DMS153 (cell line): ENCODE measurements around the gene SELENOV.
A peak's percentile ranks its signal among the peaks of the same experiment; 100 is the strongest.
"Not testable (repeated sequence)": the region's sequence is repeated elsewhere in the genome, so short reads cannot be mapped to it uniquely, and the experiment has no call there.

Source experiments
- DNase-seq: peaks from one replicate; lab custom pipeline; 2025; lab: John Stamatoyannopoulos, UW

The SELENOV gene, protein sequence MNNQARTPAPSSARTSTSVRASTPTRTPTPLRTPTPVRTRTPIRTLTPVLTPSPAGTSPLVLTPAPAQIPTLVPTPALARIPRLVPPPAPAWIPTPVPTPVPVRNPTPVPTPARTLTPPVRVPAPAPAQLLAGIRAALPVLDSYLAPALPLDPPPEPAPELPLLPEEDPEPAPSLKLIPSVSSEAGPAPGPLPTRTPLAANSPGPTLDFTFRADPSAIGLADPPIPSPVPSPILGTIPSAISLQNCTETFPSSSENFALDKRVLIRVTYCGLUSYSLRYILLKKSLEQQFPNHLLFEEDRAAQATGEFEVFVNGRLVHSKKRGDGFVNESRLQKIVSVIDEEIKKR

GRCh38 chr19:39514840-39515550 lies at the start of gene SELENOV:
Gene SELENOV, plus strand, starts transcription at chr19:39515139. Its CDS starts 74 bp downstream, at chr19:39515213.
- no peak for DNase-seq

GRCh38 chr19:39465956-39466747 lies 48.8 kb upstream of the SELENOV start:
- DNase-seq = no peak

DNA sequence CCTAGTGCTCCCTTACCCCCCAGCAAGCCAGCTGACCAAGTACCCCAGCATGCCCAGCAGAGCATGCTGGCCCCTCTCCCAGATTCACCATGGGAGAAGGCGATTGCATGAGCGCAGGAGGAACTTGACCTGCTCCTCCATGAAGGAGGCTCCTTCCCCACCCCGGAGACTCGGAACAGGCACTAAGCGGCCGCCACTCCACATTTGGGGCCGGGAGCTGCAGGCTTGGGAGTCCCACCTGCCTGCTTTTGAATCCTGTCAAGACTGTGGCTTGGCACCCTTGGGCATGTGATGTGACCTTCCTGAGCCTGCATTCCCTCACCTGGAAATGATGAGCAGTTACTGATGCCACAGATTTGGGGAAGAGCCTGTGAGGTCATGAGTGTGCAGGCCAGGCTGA lies 47.0 kb upstream of the SELENOV start:
- no peak for DNase-seq

DNA sequence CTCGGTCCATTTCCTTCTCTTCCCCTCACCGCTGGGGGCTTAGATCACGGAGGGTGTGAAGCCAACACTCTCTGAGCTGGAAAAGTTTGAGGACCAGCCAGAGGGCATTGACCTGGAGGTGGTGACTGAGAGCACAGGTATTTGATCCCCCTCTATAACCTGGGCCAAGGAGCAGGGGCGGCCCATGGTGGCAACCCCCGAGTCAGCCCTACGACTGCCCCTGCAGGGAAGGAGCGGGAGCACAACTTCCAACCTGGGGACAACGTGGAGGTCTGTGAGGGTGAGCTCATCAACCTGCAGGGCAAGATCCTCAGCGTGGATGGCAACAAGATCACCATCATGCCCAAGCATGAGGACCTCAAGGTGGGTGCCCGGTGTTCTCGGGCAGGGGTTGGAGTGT lies 45.9 kb upstream of the SELENOV start:
- no peak for DNase-seq

DNA sequence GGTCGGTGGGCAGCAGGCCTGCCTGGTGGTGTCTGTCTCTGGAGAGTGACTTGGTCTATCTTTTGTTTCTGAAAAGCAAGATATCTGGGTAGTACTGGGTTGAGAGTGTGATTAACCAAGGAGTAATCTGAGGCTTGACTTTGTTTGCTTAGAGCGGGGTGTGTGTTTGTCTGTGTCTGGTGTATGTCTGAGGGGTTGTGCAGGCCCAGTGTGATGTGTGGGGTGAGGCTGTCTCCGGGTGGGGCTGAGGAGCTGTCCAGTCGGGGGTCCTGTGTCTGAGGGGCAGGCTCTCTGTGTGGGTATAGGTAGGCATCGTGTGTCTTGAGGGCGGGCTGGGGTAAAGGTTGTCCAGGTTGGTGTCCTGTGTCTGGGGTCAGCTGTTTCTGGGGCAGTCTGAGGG lies 45.4 kb upstream of the SELENOV start:
- no peak for DNase-seq

GRCh38 chr19:39470724-39471339 lies 44.1 kb upstream of the SELENOV start:
- no peak for DNase-seq

DNA sequence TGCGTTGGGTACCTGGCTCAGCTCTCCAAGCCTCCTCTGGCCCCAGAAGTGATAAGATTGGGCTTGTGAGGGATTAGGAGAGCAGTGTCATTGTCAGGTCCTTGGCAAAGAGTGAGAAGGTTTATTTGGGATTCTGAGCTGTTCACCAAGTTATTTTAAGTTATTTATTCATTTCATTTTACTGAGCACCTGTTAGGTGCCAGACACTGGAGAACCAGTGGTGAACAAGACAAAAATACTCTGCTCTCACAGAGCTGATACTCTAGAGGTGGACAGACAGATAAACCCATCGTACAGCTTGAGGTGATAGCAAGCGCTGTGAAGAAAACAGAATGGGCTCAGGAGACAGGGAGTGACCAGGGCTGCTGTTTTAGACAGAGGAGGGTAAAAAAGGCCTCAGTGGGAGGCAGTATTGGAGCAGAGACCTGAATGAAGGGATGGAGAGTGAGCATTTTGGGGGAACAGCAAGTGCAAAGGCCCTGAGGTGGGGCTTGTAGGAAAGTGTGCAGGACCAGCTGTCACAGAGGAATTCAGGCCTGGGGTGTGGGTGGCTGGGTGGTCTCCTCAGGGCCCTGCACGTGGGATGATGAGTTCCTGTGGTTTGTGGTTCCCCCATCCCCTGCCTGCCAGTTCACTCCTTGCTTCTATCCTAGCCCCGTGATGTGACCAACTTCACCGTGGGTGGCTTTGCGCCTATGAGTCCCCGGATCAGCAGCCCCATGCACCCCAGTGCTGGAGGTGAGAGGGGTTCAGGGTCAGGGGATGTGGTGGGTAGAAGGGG lies 43.0 kb upstream of the SELENOV start:
- DNase-seq = no peak

- DNase-seq = no peak
Observed at GRCh38 chr19:39472746-39473442, 42.0 kb upstream of the SELENOV start.

DNA sequence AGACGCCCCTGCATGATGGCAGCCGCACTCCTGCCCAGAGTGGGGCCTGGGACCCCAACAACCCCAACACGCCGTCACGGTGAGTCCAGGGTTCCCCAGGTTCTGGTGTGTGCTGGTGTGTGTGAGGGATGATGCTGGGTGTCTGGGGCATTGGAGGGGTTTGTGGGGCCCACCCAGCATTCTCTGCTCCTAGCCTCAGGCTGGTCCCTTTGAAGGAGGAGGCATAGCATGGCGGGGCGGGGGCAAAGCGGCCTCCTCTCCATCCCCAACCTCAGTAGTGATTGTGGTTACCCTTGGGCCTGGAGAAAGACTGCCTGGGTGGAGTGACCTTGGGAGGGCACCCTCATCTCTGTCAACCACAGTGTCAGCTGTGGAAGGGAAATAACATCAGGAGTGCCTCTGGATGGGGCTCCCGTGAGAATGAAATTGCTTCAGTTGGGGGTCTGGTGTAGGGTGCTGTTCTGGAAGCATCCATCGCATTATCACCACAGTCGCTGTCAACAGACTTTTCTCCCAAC lies 41.4 kb upstream of the SELENOV start:
- no peak for DNase-seq

DNA sequence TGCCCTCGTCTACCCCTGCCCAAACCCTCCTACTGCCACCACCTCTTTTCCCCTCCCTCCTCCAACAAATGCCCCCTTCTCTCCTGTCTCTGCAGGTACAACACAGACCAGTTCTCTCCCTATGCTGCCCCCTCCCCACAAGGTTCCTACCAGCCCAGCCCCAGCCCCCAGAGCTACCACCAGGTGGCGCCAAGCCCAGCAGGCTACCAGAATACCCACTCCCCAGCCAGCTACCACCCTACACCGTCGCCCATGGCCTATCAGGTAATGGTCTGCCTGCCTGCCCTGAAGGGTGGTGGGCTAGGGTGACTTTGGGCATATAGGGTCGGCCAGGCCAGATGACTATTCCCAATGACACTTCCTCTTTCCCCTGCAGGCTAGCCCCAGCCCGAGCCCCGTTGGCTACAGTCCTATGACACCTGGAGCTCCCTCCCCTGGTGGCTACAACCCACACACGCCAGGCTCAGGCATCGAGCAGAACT lies 40.8 kb upstream of the SELENOV start:
- no peak for DNase-seq

- DNase-seq = no peak
Observed at GRCh38 chr19:39475748-39476147, 39.2 kb upstream of the SELENOV start.

- not testable (repeated sequence) for DNase-seq
Observed at GRCh38 chr19:39479319-39479801, 35.6 kb upstream of the SELENOV start.

GRCh38 chr19:39479916-39480315 lies 35.0 kb upstream of the SELENOV start:
- DNase-seq = no peak

- DNase-seq = peak; percentile 88
Observed at GRCh38 chr19:39480337-39481228, 34.4 kb upstream of the SELENOV start, which contains the start of gene TIMM50. Gene TIMM50, plus strand, starts transcription at chr19:39480838. Its CDS starts 16 bp downstream, at chr19:39480854.

DNA sequence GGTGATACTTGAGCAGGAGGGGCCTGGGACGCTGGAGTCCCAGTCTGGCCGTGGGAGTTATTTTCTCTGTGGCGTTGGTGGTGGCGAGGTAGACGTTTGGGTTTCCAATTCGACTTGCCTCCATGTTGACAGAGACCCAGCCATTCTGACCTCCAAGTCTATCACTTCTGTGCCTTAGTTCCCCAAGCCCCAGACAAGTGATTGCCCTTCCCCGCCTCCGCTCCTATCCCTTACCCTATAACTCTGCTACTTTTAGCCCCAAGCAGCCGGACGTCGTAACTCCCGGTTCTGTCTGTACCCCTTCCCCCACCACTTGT lies 33.8 kb upstream of the SELENOV start:
- DNase-seq = no peak

DNA sequence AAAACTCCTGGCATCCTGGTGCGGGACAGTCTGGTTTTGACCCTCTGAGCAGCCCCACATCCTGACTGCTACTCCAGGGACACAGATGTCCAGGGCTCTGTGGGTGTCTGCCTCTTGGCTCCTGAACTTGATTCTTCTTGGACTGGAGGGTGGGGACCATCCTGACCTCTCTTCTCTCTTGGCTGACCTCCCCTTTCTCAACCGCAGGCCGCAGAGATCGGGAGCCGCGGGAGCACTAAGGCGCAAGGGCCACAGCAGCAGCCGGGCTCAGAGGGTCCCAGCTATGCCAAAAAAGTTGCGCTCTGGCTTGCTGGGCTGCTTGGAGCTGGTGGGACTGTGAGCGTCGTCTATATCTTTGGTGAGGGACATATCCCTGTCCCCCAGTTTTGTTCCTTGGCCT lies 33.3 kb upstream of the SELENOV start:
- no peak for DNase-seq

- DNase-seq = no peak
Observed at GRCh38 chr19:39483141-39483540, 31.8 kb upstream of the SELENOV start.

DNA sequence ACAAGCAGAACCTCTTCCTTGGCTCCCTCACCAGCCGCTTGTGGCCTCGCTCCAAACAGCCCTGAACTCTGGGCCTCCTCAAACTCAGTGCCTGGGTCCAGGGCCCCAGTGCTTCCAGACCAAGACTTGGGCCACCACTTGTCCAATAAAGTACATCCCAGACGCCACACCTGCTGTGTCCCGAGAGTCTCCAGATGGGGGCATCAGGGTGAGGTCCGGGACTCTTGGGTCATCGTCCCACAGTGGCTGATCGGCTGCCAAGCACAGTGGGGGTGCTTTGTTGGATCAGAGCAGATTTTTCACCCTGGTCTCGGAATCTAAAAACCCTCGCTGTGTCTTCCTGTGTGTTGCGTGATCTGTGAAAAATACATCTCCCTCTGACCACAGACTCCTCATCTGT lies 25.2 kb upstream of the SELENOV start:
- DNase-seq = no peak

DNA sequence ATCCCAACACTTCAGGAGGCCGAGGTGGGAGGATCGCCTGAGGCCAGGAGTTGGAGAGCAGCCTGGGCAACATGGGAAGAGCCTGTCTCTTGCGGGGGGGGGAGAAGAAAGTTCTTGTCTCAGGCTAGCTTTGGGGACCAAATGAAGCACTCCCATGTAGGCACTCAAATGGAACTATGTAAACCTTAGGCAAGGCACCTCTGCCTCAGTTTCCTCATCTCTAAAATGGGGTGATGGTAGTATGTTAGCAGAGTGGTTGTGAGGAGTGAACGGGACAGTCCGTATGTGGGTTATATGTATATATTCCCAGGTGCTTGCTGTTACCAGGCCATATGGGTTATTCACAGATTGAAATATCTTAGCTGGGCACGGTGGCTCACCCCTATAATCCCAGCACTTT lies 22.7 kb upstream of the SELENOV start:
- DNase-seq = no peak
